Hepatocyte (in vitro differentiated cells): ENCODE data around the gene ARID1A. TPM values are rescaled to one million over a fixed set of nuclear protein-coding genes. Genes with fewer than 3 reads are reported as not detected.

Source experiments
- DNase-seq: peaks from one replicate; pipeline ENCODE4 v3.0.0-alpha.2; 2016; ENCODE audit warnings: low spot score
- H2AFZ ChIP-seq: fragments of 200-600 bp; sonication (generic); 2 replicates; pipeline ENCODE4 v1.6.0; 2016; ENCODE audit warnings: antibody characterized with exemption, mild to moderate bottlenecking
- H3K27ac ChIP-seq: fragments of 200-600 bp; sonication (generic); 2 replicates; pipeline ENCODE4 v1.5.1; 2016; ENCODE audit warnings: mild to moderate bottlenecking
- H3K27me3 ChIP-seq: fragments of 200-600 bp; sonication (generic); 2 replicates; pipeline ENCODE4 v1.6.1; 2016
- H3K36me3 ChIP-seq: fragments of 200-600 bp; sonication (generic); replicated peaks from 2 replicates; pipeline ENCODE4 v1.5.1; 2016; ENCODE audit warnings: low read depth; ENCODE audit not compliant: insufficient read depth
- H3K4me1 ChIP-seq: fragments of 200-600 bp; sonication (generic); 2 replicates; pipeline ENCODE4 v1.5.1; 2016; ENCODE audit warnings: mild to moderate bottlenecking, moderate library complexity; ENCODE audit not compliant: insufficient read depth
- H3K4me2 ChIP-seq: fragments of 200-600 bp; sonication (generic); 2 replicates; pipeline ENCODE4 v1.6.0; 2016
- H3K4me3 ChIP-seq: fragments of 200-600 bp; sonication (generic); 2 replicates; pipeline ENCODE4 v1.5.1; 2016; ENCODE audit warnings: mild to moderate bottlenecking
- H3K79me2 ChIP-seq: fragments of 200-600 bp; sonication (generic); 2 replicates; pipeline ENCODE4 v1.6.0; 2017; ENCODE audit warnings: mild to moderate bottlenecking
- H3K9me2 ChIP-seq: fragments of 200-600 bp; sonication (generic); replicated peaks from 2 replicates; pipeline ENCODE4 v1.6.0; 2017; ENCODE audit warnings: mild to moderate bottlenecking; ENCODE audit not compliant: insufficient read depth
- H3K9me3 ChIP-seq: fragments of 200-600 bp; sonication (generic); 2 replicates; pipeline ENCODE4 v1.5.1; 2016; ENCODE audit warnings: low read depth, mild to moderate bottlenecking
- H4K20me1 ChIP-seq: fragments of 200-600 bp; sonication (generic); 2 replicates; pipeline ENCODE4 v1.6.0; 2016; ENCODE audit warnings: mild to moderate bottlenecking; ENCODE audit not compliant: insufficient read depth, poor library complexity, severe bottlenecking
- CTCF ChIP-seq: fragments of 200-600 bp; sonication (generic); IDR thresholded peaks from 2 replicates; pipeline ENCODE4 v1.5.1; 2016; ENCODE audit warnings: antibody characterized with exemption, mild to moderate bottlenecking; ENCODE audit not compliant: poor library complexity
- EZH2 ChIP-seq: fragments of 200-600 bp; sonication (generic); IDR thresholded peaks from 2 replicates; pipeline ENCODE4 v1.6.1; 2016; ENCODE audit warnings: antibody characterized with exemption, mild to moderate bottlenecking, borderline replicate concordance
- EZH2phosphoT487 ChIP-seq: fragments of 200-600 bp; sonication (generic); IDR thresholded peaks from one replicate; pipeline ENCODE4 v1.6.1; 2018; ENCODE audit warnings: antibody characterized with exemption, mild to moderate bottlenecking, low read depth, moderate library complexity; ENCODE audit not compliant: unreplicated experiment, severe bottlenecking
- WGBS: methylation state at CpG from one replicate; pipeline ENCODE4 v1.1.6; 2016; ENCODE audit warnings: low lambda C conversion rate; ENCODE audit errors: missing lambda C conversion rate; 5-methylcytosine and 5-hydroxymethylcytosine counted together
- polyA plus RNA-seq: library from polyadenylated mRNA; unstranded; fragments of >200 nt; fragmentation: Nextera tagmentation; extraction: Ambion mirVana; gene quantifications from 2 replicates; pipeline ENCODE4 v1.2.1, GENCODE V29; 2016
- total RNA-seq: library from RNA; depleted of rRNA; stranded (reverse); fragments of >200 nt; gene quantifications from 2 replicates; pipeline ENCODE4 v1.2.3, GENCODE V29; 2014

ARID1A gene
- total and polyA plus RNA-seq, 2 experiments from 2014 or later, result 27.9 to 35.8 TPM

- Histone ChIP-seq H3K9me2 (no peaks in the 10 kb centered on the region), H3K4me3 (no peak overlapping the region), H2AFZ (no peak overlapping the region), H3K27me3 (no peaks in the 10 kb centered on the region), H3K27ac (no peak overlapping the region), H3K36me3 (no peaks in the 10 kb centered on the region), H3K79me2 (peaks cover 8% of the 10 kb centered on the region), H3K4me1 (peaks cover 18% of the 10 kb centered on the region), H4K20me1 (no peaks in the 10 kb centered on the region), H3K4me2 (no peak overlapping the region), H3K9me3 (no peaks in the 10 kb centered on the region)
- TF ChIP-seq EZH2phosphoT487, result no peak
- no peak for TF ChIP-seq CTCF
- TF ChIP-seq EZH2, result no peak
- WGBS, result 77% methylated on average over 5 of the region's 5 CpGs
- no peak for DNase-seq
These were observed 94.7 kb downstream of the ARID1A start for GRCh38 chr1:26790551-26790953.

GRCh38 chr1:26791148-26791547, 95.3 kb downstream of the ARID1A start:
- Histone ChIP-seq H3K4me2 (no peak overlapping the region), H3K9me2 (no peaks in the 10 kb centered on the region), H3K27ac (no peak overlapping the region), H4K20me1 (no peaks in the 10 kb centered on the region), H3K79me2 (peaks cover 8% of the 10 kb centered on the region), H3K36me3 (no peaks in the 10 kb centered on the region), H3K27me3 (no peaks in the 10 kb centered on the region), H2AFZ (no peak overlapping the region), H3K9me3 (no peaks in the 10 kb centered on the region), H3K4me3 (no peak overlapping the region), H3K4me1 (peaks cover 12% of the 10 kb centered on the region)
- no peak for DNase-seq
- no peak for TF ChIP-seq EZH2
- no peak for TF ChIP-seq CTCF
- no peak for TF ChIP-seq EZH2phosphoT487
- WGBS, result 85% methylated on average over 6 of the region's 6 CpGs

- 58% methylated on average over 3 of the region's 3 CpGs for WGBS
- no peak overlapping the region for H3K27ac ChIP-seq
- no peak for TF ChIP-seq EZH2phosphoT487
- TF ChIP-seq CTCF, result no peak
- no peak for TF ChIP-seq EZH2
- H3K4me2 ChIP-seq, result no peak overlapping the region
- H3K36me3 ChIP-seq, result no peaks in the 10 kb centered on the region
- no peak overlapping the region for H3K4me3 ChIP-seq
- H3K9me2 ChIP-seq, result no peaks in the 10 kb centered on the region
- no peaks in the 10 kb centered on the region for H3K9me3 ChIP-seq
- H3K4me1 ChIP-seq, result peaks cover 7% of the 10 kb centered on the region
- no peak for DNase-seq
- no peaks in the 10 kb centered on the region for H3K27me3 ChIP-seq
- no peaks in the 10 kb centered on the region for H4K20me1 ChIP-seq
- H2AFZ ChIP-seq, result no peak overlapping the region
- peaks cover 8% of the 10 kb centered on the region for H3K79me2 ChIP-seq
These were observed 95.8 kb downstream of the ARID1A start for GRCh38 chr1:26791626-26792025.

- H3K27ac ChIP-seq, result no peak overlapping the region
- 93% methylated on average over 2 of the region's 2 CpGs for WGBS
- no peak overlapping the region for H2AFZ ChIP-seq
- TF ChIP-seq CTCF (no peak), EZH2 (no peak), EZH2phosphoT487 (no peak)
- no peaks in the 10 kb centered on the region for H3K9me2 ChIP-seq
- no peak for DNase-seq
- H3K4me3 ChIP-seq, result no peak overlapping the region
- H3K4me2 ChIP-seq, result no peak overlapping the region
- H3K9me3 ChIP-seq, result no peaks in the 10 kb centered on the region
- no peaks in the 10 kb centered on the region for H3K36me3 ChIP-seq
- no peaks in the 10 kb centered on the region for H3K27me3 ChIP-seq
- no peaks in the 10 kb centered on the region for H3K4me1 ChIP-seq
- no peaks in the 10 kb centered on the region for H4K20me1 ChIP-seq
- H3K79me2 ChIP-seq, result peaks cover 8% of the 10 kb centered on the region
These were observed 97.1 kb downstream of the ARID1A start for GRCh38 chr1:26792924-26793323.
